H1 (cell line): ENCODE measurements around the gene S100A11. TPM values are rescaled to one million over a fixed set of nuclear protein-coding genes. Genes with fewer than 3 reads are reported as not detected.

ENCODE experiments used
- CBX5 ChIP-seq: fragments of 300-800, 300-1000 bp; sonication (generic); IDR thresholded peaks from 2 replicates; pipeline ENCODE4 v1.7.1; 2016; ENCODE audit warnings: antibody characterized with exemption, low read length, low read depth
- MAFK ChIP-seq: IDR thresholded peaks from 2 replicates; pipeline ENCODE4 v1.6.1; 2012; ENCODE audit warnings: low read depth, mild to moderate bottlenecking, improper control_type of control experiment, low read length
- SIN3A ChIP-seq, 2 experiments: IDR thresholded peaks in 1 of 2; conservative IDR thresholded peaks in 1 of 2; 2 replicates each; pipeline ENCODE4 v1.6.1; 2011 to 2012; ENCODE audit warnings: low read length in 2 of 2, improper control_type of control experiment in 1 of 2, low read depth in 1 of 2, mild to moderate bottlenecking in 1 of 2
- polyA plus RNA-seq, 7 experiments: library from polyadenylated mRNA; depleted of rRNA in 3 of 7; stranded (reverse) in 5 of 7; unstranded in 2 of 7; fragments of >200 nt in 5 of 7; fragments of 200-250 nt in 2 of 7; gene quantifications; 1 replicate in 5 of 7; 2 replicates in 1 of 7; 4 replicates in 1 of 7; pipeline versions ENCODE4 v1.2.1 to v1.2.3, GENCODE V29; 2011 to 2013; ENCODE audit warnings: missing spikeins in 2 of 7, mixed read lengths in 2 of 7
- total RNA-seq: library from RNA; stranded (reverse); fragmentation: NEBNext Ultra II Directional; extraction: Animal tissue kit (Norgen Biotek cat#: 25700); gene quantifications from 2 replicates; pipeline ENCODE4 v1.2.1, GENCODE V29; 2021
- TF ChIP-seq, protein P1 (sequence below), 3 experiments: IDR thresholded peaks; 1 replicate in 2 of 3; 2 replicates in 1 of 3; pipeline versions ENCODE4 v1.5.1 to v1.6.1; 2011; ENCODE audit warnings: low read length in 3 of 3, mild to moderate bottlenecking in 3 of 3, inconsistent platforms in 2 of 3, low read depth in 1 of 3, moderate library complexity in 1 of 3; ENCODE audit not compliant: insufficient read depth in 1 of 3; ENCODE audit errors: control extremely low read depth in 1 of 3

Gene S100A11
- total and polyA plus RNA-seq, 2 of the 8 experiments (the other 6 are each of a cell fraction or from before 2014, with no cell fraction given), result 120 to 343 TPM

DNA sequence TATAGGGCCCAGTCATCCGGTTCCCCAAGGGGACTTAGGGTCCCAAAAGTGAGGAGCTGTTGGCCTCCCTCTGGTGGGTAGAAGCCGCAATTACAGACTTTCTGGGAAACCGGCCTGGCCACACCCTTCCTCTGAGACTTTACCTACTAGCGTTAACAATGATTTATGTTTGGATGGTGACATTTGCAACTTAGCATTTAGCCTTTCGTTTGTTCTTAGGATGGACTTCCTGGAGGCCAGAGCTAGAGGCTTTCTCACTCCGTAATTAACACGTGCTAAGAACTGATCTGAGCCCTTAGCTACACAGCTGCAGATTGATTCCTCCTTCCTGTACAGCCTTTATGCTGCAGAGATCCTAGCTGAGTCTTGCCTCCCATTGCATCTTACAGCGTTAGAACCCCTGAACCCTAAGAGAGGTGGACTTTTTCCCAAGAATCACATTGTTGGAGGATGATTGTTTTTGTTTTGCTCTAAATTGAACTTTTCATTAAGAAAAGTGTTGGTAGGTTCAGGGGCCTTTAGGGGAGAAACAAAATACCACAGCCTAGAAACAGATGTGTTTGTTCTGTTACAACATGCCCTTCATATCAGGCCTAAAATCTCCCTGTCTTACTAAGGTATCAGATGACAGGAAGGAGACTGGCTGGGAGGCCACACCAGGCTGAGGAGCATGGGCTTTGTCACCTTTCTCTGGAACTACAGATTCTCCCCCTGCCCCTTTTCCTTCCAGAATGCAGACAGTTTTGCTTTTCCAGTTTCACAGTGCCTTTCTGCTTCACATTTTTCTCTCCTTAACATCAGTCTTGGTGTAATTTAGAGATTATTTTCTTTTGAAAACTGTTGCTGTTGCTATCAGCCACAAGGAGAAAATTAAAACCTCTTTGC lies 1.9 kb downstream of the S100A11 start (continued):
- TF ChIP-seq, protein P1, sequence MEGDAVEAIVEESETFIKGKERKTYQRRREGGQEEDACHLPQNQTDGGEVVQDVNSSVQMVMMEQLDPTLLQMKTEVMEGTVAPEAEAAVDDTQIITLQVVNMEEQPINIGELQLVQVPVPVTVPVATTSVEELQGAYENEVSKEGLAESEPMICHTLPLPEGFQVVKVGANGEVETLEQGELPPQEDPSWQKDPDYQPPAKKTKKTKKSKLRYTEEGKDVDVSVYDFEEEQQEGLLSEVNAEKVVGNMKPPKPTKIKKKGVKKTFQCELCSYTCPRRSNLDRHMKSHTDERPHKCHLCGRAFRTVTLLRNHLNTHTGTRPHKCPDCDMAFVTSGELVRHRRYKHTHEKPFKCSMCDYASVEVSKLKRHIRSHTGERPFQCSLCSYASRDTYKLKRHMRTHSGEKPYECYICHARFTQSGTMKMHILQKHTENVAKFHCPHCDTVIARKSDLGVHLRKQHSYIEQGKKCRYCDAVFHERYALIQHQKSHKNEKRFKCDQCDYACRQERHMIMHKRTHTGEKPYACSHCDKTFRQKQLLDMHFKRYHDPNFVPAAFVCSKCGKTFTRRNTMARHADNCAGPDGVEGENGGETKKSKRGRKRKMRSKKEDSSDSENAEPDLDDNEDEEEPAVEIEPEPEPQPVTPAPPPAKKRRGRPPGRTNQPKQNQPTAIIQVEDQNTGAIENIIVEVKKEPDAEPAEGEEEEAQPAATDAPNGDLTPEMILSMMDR (IDR thresholded peaks at IDR 0.05; ENCODE audit: control extremely low read depth in 1 of 3, insufficient read depth in 1 of 3, low read depth in 1 of 3, low read length in 3 of 3), result peak; percentile 56 to 79 (median 73)
- TF ChIP-seq SIN3A (conservative IDR thresholded peaks at IDR 0.05 in 1 of 2, IDR thresholded peaks at IDR 0.05 in 1 of 2; ENCODE audit: low read depth in 1 of 2, low read length in 2 of 2) (peak in 1 of 2 experiments; percentile 46; a peak in 1 of 4 replicates), MAFK (no peak), CBX5 (no peak)
